HCT116 (cell line): ENCODE data around the gene SEZ6.

Experiments
- CEBPB ChIP-seq: IDR thresholded peaks from 2 replicates; pipeline ENCODE4 v1.6.1; 2012; ENCODE audit warnings: low read depth
- EZH2 ChIP-seq: fragments of 200-600 bp; sonication (generic); IDR thresholded peaks from 2 replicates; pipeline ENCODE4 v1.6.1; 2017; ENCODE audit warnings: antibody characterized with exemption, mixed run types
- FOSL1 ChIP-seq: IDR thresholded peaks from 2 replicates; pipeline ENCODE4 v1.6.1; 2012; ENCODE audit warnings: low read depth
- POLR2A ChIP-seq: IDR thresholded peaks from 2 replicates; pipeline ENCODE4 v1.7.0; 2011; ENCODE audit warnings: borderline replicate concordance; ENCODE audit not compliant: insufficient read depth, insufficient read length; ENCODE audit errors: extremely low read depth
- POLR2AphosphoS5 ChIP-seq: IDR thresholded peaks from 2 replicates; pipeline ENCODE4 v1.6.1; 2011; ENCODE audit warnings: mild to moderate bottlenecking, low read depth, low read length, moderate library complexity
- YY1 ChIP-seq: IDR thresholded peaks from 2 replicates; pipeline ENCODE4 v1.6.1; 2011; ENCODE audit warnings: low read length, low read depth, moderate library complexity, mild to moderate bottlenecking; ENCODE audit not compliant: insufficient replicate concordance; ENCODE audit errors: extremely low read depth
- TF ChIP-seq, protein P1 (sequence below), 3 experiments: fragments of 200-600 bp in 1 of 3; sonication (generic) in 1 of 3; IDR thresholded peaks in 2 of 3; conservative IDR thresholded peaks in 1 of 3; 2 replicates each; pipeline ENCODE4 v1.5.1; 2012 to 2017; ENCODE audit warnings: low read depth in 2 of 3, low read length in 2 of 3, antibody characterized with exemption in 1 of 3, borderline replicate concordance in 1 of 3, control low read depth in 1 of 3, mild to moderate bottlenecking in 1 of 3, mixed read lengths in 1 of 3, mixed run types in 1 of 3, moderate library complexity in 1 of 3; ENCODE audit not compliant: insufficient read depth in 1 of 3
- TF ChIP-seq, protein P2 (sequence below): IDR thresholded peaks from 2 replicates; pipeline ENCODE4 v1.6.1; 2012

DNA sequence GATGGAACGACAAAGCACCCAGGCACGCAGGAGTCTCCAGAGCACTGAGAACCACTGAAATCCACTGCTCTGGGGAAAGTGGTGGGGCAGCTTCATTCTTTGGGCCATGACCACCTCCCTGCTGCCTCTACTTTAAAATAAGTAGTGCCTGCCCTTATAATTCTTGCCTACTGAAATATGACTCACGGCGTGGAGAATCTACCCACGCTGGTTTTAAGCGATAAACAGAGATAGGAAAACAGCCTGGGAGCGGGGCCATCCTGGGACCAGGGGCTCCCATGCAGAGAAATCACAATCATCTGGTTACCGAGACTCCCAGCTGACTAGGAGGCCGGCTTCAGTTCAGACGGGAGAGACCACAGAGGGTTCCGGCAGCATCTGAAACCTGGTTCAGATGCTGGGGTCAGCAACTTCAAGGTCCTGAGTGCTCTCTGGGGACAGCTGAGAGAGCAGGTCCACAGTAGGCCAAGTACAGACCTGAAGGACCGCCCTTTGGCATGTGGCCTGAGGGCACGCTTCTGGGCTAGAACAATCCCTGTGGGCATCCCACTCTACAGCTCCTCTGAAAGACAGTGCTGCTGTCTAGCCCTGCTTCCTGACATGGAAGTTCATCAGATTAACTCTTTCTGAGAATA, 94.3 kb downstream of the SEZ6 start:
- TF ChIP-seq, protein P1, sequence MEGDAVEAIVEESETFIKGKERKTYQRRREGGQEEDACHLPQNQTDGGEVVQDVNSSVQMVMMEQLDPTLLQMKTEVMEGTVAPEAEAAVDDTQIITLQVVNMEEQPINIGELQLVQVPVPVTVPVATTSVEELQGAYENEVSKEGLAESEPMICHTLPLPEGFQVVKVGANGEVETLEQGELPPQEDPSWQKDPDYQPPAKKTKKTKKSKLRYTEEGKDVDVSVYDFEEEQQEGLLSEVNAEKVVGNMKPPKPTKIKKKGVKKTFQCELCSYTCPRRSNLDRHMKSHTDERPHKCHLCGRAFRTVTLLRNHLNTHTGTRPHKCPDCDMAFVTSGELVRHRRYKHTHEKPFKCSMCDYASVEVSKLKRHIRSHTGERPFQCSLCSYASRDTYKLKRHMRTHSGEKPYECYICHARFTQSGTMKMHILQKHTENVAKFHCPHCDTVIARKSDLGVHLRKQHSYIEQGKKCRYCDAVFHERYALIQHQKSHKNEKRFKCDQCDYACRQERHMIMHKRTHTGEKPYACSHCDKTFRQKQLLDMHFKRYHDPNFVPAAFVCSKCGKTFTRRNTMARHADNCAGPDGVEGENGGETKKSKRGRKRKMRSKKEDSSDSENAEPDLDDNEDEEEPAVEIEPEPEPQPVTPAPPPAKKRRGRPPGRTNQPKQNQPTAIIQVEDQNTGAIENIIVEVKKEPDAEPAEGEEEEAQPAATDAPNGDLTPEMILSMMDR (IDR thresholded peaks at IDR 0.05 in 2 of 3, conservative IDR thresholded peaks at IDR 0.05 in 1 of 3; ENCODE audit: borderline replicate concordance in 1 of 3, insufficient read depth in 1 of 3, low read depth in 2 of 3, low read length in 2 of 3), result no peak
- TF ChIP-seq YY1 (no peak), EZH2 (no peak), POLR2A (no peak), FOSL1 (no peak), POLR2AphosphoS5 (no peak), CEBPB (no peak)
- TF ChIP-seq, protein P2, sequence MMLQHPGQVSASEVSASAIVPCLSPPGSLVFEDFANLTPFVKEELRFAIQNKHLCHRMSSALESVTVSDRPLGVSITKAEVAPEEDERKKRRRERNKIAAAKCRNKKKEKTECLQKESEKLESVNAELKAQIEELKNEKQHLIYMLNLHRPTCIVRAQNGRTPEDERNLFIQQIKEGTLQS, result no peak
